H1 (cell line): Measurements from ENCODE around the gene TGFBR2. TPM values are rescaled to one million over a fixed set of nuclear protein-coding genes. Genes with fewer than 3 reads are reported as not detected.

Experiments used
- CTCF ChIA-PET: fragments of 300-600 bp; sonication (Branson Sonifier 250); formaldehyde crosslinking; loops from one replicate; lab custom pipeline; 2021; ENCODE audit not compliant: partially characterized antibody; lab: Charles Lee
- POLR2A ChIA-PET: fragments of 300-600 bp; sonication (Branson Sonifier 250); formaldehyde crosslinking; loops from one replicate; lab custom pipeline; 2021; ENCODE audit warnings: inconsistent platforms; ENCODE audit not compliant: partially characterized antibody; lab: Charles Lee
- DNase-seq, 2 experiments: peaks; one replicate each; pipeline versions ENCODE4 v3.0.0 to v3.0.0-alpha.2; 2010 to 2022; ENCODE audit warnings: low spot score in 2 of 2, low read depth in 1 of 2, mixed read lengths in 1 of 2
- FAIRE-seq: peaks from 2 replicates; lab custom pipeline; 2011; peaks lifted over from hg19 to GRCh38; lab: Jason Lieb, UNC
- H2AFZ ChIP-seq: 2 replicates; pipeline ENCODE4 v1.8.1; 2012; ENCODE audit warnings: low read length, inconsistent platforms
- H2AK5ac ChIP-seq: 2 replicates; pipeline ENCODE4 v1.6.1; 2013; ENCODE audit warnings: low read depth, low read length
- H2BK120ac ChIP-seq: replicated peaks from 2 replicates; pipeline ENCODE3; 2013; ENCODE audit warnings: low read depth, low read length, inconsistent platforms
- H2BK12ac ChIP-seq: 2 replicates; pipeline ENCODE4 v1.6.1; 2013; ENCODE audit warnings: low read depth, low read length
- H2BK15ac ChIP-seq: 2 replicates; pipeline ENCODE4 v1.6.1; 2013; ENCODE audit warnings: low read length
- H2BK20ac ChIP-seq: 2 replicates; pipeline ENCODE4 v1.6.1; 2013; ENCODE audit warnings: low read length
- H2BK5ac ChIP-seq: 2 replicates; pipeline ENCODE4 v1.6.1; 2013; ENCODE audit warnings: low read depth, low read length
- H3K14ac ChIP-seq: 2 replicates; pipeline ENCODE4 v1.6.1; 2013; ENCODE audit warnings: inconsistent platforms; ENCODE audit not compliant: insufficient read length
- H3K18ac ChIP-seq: 2 replicates; pipeline ENCODE4 v1.6.1; 2013; ENCODE audit warnings: low read length; ENCODE audit errors: extremely low read depth
- H3K23ac ChIP-seq: 2 replicates; pipeline ENCODE4 v1.6.1; 2013; ENCODE audit warnings: inconsistent platforms; ENCODE audit not compliant: insufficient read length
- H3K23me2 ChIP-seq: 2 replicates; pipeline ENCODE4 v1.6.1; 2013; ENCODE audit warnings: low read depth, low read length
- H3K27ac ChIP-seq: 2 replicates; pipeline ENCODE4 v1.6.1; 2011; ENCODE audit warnings: low read depth, low read length, inconsistent platforms
- H3K27me3 ChIP-seq, 4 experiments: replicated peaks in 1 of 4; 1 replicate in 1 of 4; 2 replicates in 3 of 4; pipeline versions ENCODE4 v1.6.1 to v1.8.1; 2011 to 2013; ENCODE audit warnings: low read length in 3 of 4, mild to moderate bottlenecking in 3 of 4, inconsistent platforms in 2 of 4, mixed read lengths in 2 of 4, moderate library complexity in 1 of 4; ENCODE audit not compliant: control insufficient read depth in 3 of 4, insufficient read depth in 3 of 4; ENCODE audit errors: extremely low read depth in 1 of 4
- H3K36me3 ChIP-seq, 4 experiments: 2 replicates each; pipeline versions ENCODE4 v1.6.1 to v1.8.1; 2011 to 2013; ENCODE audit warnings: mild to moderate bottlenecking in 4 of 4, low read length in 3 of 4, moderate library complexity in 2 of 4, control low read depth in 1 of 4, inconsistent platforms in 1 of 4; ENCODE audit not compliant: insufficient read depth in 4 of 4, control insufficient read depth in 2 of 4
- H3K4ac ChIP-seq: replicated peaks from 2 replicates; pipeline ENCODE3; 2013; ENCODE audit warnings: low read length, low read depth, mixed read lengths, inconsistent platforms; ENCODE audit not compliant: insufficient read length
- H3K4me1 ChIP-seq, 4 experiments: replicated peaks in 1 of 4; 1 replicate in 1 of 4; 2 replicates in 3 of 4; pipeline versions ENCODE4 v1.6.1 to v1.8.1; 2011 to 2013; ENCODE audit warnings: low read length in 3 of 4, inconsistent platforms in 2 of 4, mixed read lengths in 1 of 4; ENCODE audit not compliant: insufficient read depth in 4 of 4, control insufficient read depth in 3 of 4
- H3K4me2 ChIP-seq, 2 experiments: 2 replicates each; pipeline versions ENCODE4 v1.6.1 to v1.8.1; 2011 to 2013; ENCODE audit warnings: low read depth in 2 of 2, low read length in 2 of 2, control low read depth in 1 of 2, inconsistent platforms in 1 of 2, mild to moderate bottlenecking in 1 of 2; ENCODE audit not compliant: insufficient read depth in 1 of 2
- H3K4me3 ChIP-seq, 4 experiments: fragments of 200-600, 300-600 bp in 1 of 4; sonication (generic), shearing (Covaris generic), sonication (Bioruptor Twin) in 1 of 4; 2 replicates each; pipeline versions ENCODE4 v1.5.1 to v1.8.1; 2011 to 2016; ENCODE audit warnings: low read length in 4 of 4, low read depth in 3 of 4, control low read depth in 2 of 4, inconsistent platforms in 2 of 4, mild to moderate bottlenecking in 2 of 4, mixed read lengths in 1 of 4, moderate library complexity in 1 of 4; ENCODE audit not compliant: insufficient read depth in 2 of 4; ENCODE audit errors: extremely low read depth in 1 of 4
- H3K56ac ChIP-seq: replicated peaks from 2 replicates; pipeline ENCODE3; 2013; ENCODE audit warnings: low read depth, mild to moderate bottlenecking, mixed read lengths, low read length, inconsistent platforms; ENCODE audit not compliant: insufficient read length
- H3K79me1 ChIP-seq: 2 replicates; pipeline ENCODE4 v1.6.1; 2013; ENCODE audit warnings: low read depth, low read length, control low read depth
- H3K79me2 ChIP-seq, 2 experiments: 2 replicates each; pipeline versions ENCODE4 v1.6.1 to v1.8.1; 2012 to 2013; ENCODE audit warnings: low read length in 2 of 2, mild to moderate bottlenecking in 2 of 2, inconsistent platforms in 1 of 2; ENCODE audit not compliant: insufficient read depth in 2 of 2, control insufficient read depth in 1 of 2
- H3K9ac ChIP-seq, 4 experiments: replicated peaks in 1 of 4; 1 replicate in 1 of 4; 2 replicates in 3 of 4; pipeline versions ENCODE4 v1.6.1 to v1.8.1; 2011 to 2013; ENCODE audit warnings: low read depth in 3 of 4, low read length in 3 of 4, control low read depth in 2 of 4, mild to moderate bottlenecking in 2 of 4, moderate library complexity in 2 of 4, inconsistent platforms in 1 of 4; ENCODE audit errors: extremely low read depth in 1 of 4
- H3K9me3 ChIP-seq, 2 experiments: 2 replicates each; pipeline versions ENCODE4 v1.6.1 to v1.8.1; 2012 to 2013; ENCODE audit warnings: mild to moderate bottlenecking in 2 of 2, moderate library complexity in 2 of 2, control low read depth in 1 of 2, inconsistent platforms in 1 of 2, low read depth in 1 of 2, low read length in 1 of 2, mixed read lengths in 1 of 2; ENCODE audit not compliant: insufficient read depth in 2 of 2
- H4K20me1 ChIP-seq, 2 experiments: replicated peaks in 1 of 2; 2 replicates each; pipeline versions ENCODE3 to v1.8.1; 2011 to 2013; ENCODE audit warnings: inconsistent platforms in 2 of 2, low read length in 2 of 2, mild to moderate bottlenecking in 1 of 2; ENCODE audit not compliant: insufficient read depth in 2 of 2, control insufficient read depth in 1 of 2
- H4K5ac ChIP-seq: 2 replicates; pipeline ENCODE4 v1.6.1; 2013; ENCODE audit warnings: low read length, low read depth, mixed read lengths, inconsistent platforms; ENCODE audit not compliant: insufficient read length
- H4K8ac ChIP-seq: 2 replicates; pipeline ENCODE4 v1.8.0; 2013; ENCODE audit warnings: mild to moderate bottlenecking, moderate library complexity, low read length, inconsistent platforms; ENCODE audit not compliant: insufficient read depth; ENCODE audit errors: extremely low read depth
- H4K91ac ChIP-seq: replicated peaks from 2 replicates; pipeline ENCODE3; 2013; ENCODE audit warnings: low read length, mixed read lengths, inconsistent platforms; ENCODE audit not compliant: insufficient read length
- BCL11A ChIP-seq, 2 experiments: IDR thresholded peaks; one replicate each; pipeline ENCODE4 v1.6.1; 2011; ENCODE audit warnings: low read depth in 2 of 2, low read length in 2 of 2, mild to moderate bottlenecking in 2 of 2
- CBX8 ChIP-seq: fragments of 300-800, 300-1000 bp; sonication (generic); IDR thresholded peaks from 2 replicates; pipeline ENCODE4 v1.7.1; 2016; ENCODE audit warnings: low read depth, low read length, borderline replicate concordance
- CHD1 ChIP-seq: IDR thresholded peaks from 2 replicates; pipeline ENCODE4 v1.6.1; 2012; ENCODE audit warnings: low read depth, low read length, improper control_type of control experiment
- EZH2 ChIP-seq: fragments of 200-600 bp; sonication (generic); IDR thresholded peaks from 2 replicates; pipeline ENCODE4 v1.7.1; 2012; ENCODE audit warnings: low read depth, mild to moderate bottlenecking, moderate library complexity, low read length, inconsistent platforms; ENCODE audit not compliant: severe bottlenecking
- GABPA ChIP-seq: IDR thresholded peaks from 2 replicates; pipeline ENCODE4 v1.6.1; 2011; ENCODE audit warnings: mild to moderate bottlenecking, low read length, moderate library complexity, borderline replicate concordance; ENCODE audit not compliant: insufficient read depth
- HDAC2 ChIP-seq, 2 experiments: fragments of 300-600 bp in 1 of 2; sonication (generic) in 1 of 2; IDR thresholded peaks; 2 replicates each; pipeline ENCODE4 v1.6.1; 2011 to 2012; ENCODE audit warnings: low read depth in 2 of 2, low read length in 2 of 2, mild to moderate bottlenecking in 2 of 2, moderate library complexity in 2 of 2, borderline replicate concordance in 1 of 2, inconsistent platforms in 1 of 2
- KDM1A ChIP-seq: fragments of 200-600, 300-600 bp; sonication (generic); IDR thresholded peaks from 2 replicates; pipeline ENCODE4 v1.7.1; 2016; ENCODE audit warnings: mild to moderate bottlenecking, low read length, borderline replicate concordance
- PHF8 ChIP-seq: fragments of 200-600 bp; sonication (generic); conservative IDR thresholded peaks from 2 replicates; pipeline ENCODE4 v1.7.1; 2012; ENCODE audit warnings: low read depth, mild to moderate bottlenecking, inconsistent platforms, low read length, moderate library complexity
- POLR2A ChIP-seq, 2 experiments: IDR thresholded peaks; 1 replicate in 1 of 2; 2 replicates in 1 of 2; pipeline ENCODE4 v1.6.1; 2011; ENCODE audit warnings: low read depth in 2 of 2, low read length in 2 of 2, mild to moderate bottlenecking in 2 of 2; ENCODE audit errors: control extremely low read depth in 1 of 2
- POLR2AphosphoS5 ChIP-seq: IDR thresholded peaks from 2 replicates; pipeline ENCODE4 v1.6.1; 2011; ENCODE audit warnings: low read depth, low read length
- POU5F1 ChIP-seq: IDR thresholded peaks from 2 replicates; pipeline ENCODE4 v1.6.1; 2011; ENCODE audit warnings: low read depth, mild to moderate bottlenecking, low read length, moderate library complexity
- polyA plus RNA-seq, 7 experiments: library from polyadenylated mRNA; depleted of rRNA in 3 of 7; stranded (reverse) in 5 of 7; unstranded in 2 of 7; fragments of >200 nt in 5 of 7; fragments of 200-250 nt in 2 of 7; gene quantifications; 1 replicate in 5 of 7; 2 replicates in 1 of 7; 4 replicates in 1 of 7; pipeline versions ENCODE4 v1.2.1 to v1.2.3, GENCODE V29; 2011 to 2013; ENCODE audit warnings: missing spikeins in 2 of 7, mixed read lengths in 2 of 7
- total RNA-seq: library from RNA; stranded (reverse); fragmentation: NEBNext Ultra II Directional; extraction: Animal tissue kit (Norgen Biotek cat#: 25700); gene quantifications from 2 replicates; pipeline ENCODE4 v1.2.1, GENCODE V29; 2021
- TF ChIP-seq, protein P1 (sequence below): IDR thresholded peaks from 2 replicates; pipeline ENCODE4 v1.6.1; 2012; ENCODE audit warnings: low read length, inconsistent platforms
- TF ChIP-seq, protein P2 (sequence below): IDR thresholded peaks from 2 replicates; pipeline ENCODE4 v1.6.1; 2012; ENCODE audit warnings: inconsistent platforms

TGFBR2 gene
- total and polyA plus RNA-seq, 2 of the 8 experiments (the other 6 are each of a cell fraction or from before 2014, with no cell fraction given), result 4.2 to 7.4 TPM

DNA sequence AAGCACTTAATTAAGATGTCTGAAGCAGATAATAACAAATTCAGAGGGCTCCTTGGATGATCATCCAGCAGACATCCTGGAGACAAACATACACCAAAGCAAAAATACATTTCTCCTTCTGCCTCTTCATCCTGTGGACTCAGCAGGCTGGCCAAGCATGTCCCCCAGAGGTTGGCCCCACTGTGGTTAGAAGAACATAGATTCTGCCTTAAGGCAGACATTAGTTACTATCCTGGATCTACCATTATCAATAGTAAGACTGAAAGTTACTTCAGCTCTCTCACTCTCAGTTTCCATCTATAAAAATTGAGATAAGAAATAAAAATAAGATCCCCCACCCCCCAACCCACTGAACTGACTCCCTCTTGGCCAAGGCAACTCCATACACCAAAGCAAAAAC is 28.6 kb upstream of the TGFBR2 start:
- no peak overlapping the region for H4K91ac ChIP-seq
- H2BK20ac ChIP-seq, result no peak overlapping the region
- no peak overlapping the region for H3K27ac ChIP-seq
- H4K8ac ChIP-seq, result no peak overlapping the region
- no peak overlapping the region for H3K18ac ChIP-seq
- peaks cover 0 to 7% (median 3%) of the 10 kb centered on the region in 4 experiments; a peak in 5 of 7 replicates for H3K4me1 ChIP-seq
- no peaks in the 10 kb centered on the region for H3K36me3 ChIP-seq
- peak overlapping the region; percentile 88; the same call in 1 of the 2 replicates for H2BK15ac ChIP-seq
- H2AFZ ChIP-seq, result no peak overlapping the region
- H3K27me3 ChIP-seq, result no peaks in the 10 kb centered on the region
- H4K20me1 ChIP-seq, result no peaks in the 10 kb centered on the region
- no peak overlapping the region for H3K23ac ChIP-seq
- H2BK5ac ChIP-seq, result no peak overlapping the region
- no peak overlapping the region for H3K4me2 ChIP-seq
- no peaks in the 10 kb centered on the region for H3K79me2 ChIP-seq
- H2AK5ac ChIP-seq, result no peak overlapping the region
- no peak overlapping the region for H2BK12ac ChIP-seq
- no peak overlapping the region for H4K5ac ChIP-seq
- no peak overlapping the region for H3K4ac ChIP-seq
- H3K9ac ChIP-seq, result no peak overlapping the region
- FAIRE-seq, result no peak
- H3K56ac ChIP-seq, result no peak overlapping the region
- no peak for DNase-seq
- H3K79me1 ChIP-seq, result no peaks in the 10 kb centered on the region
- H3K9me3 ChIP-seq, result no peaks in the 10 kb centered on the region
- no peak overlapping the region for H2BK120ac ChIP-seq
- no peak overlapping the region for H3K4me3 ChIP-seq
- ChIA-PET POLR2A (no interaction called here), CTCF (interaction anchor here (2.3 kb wide), 1 partner anchor 11 kb away, joined by 8 read pairs; no protein-coding TSS in a partner anchor)
- H3K14ac ChIP-seq, result no peak overlapping the region
- no peaks in the 10 kb centered on the region for H3K23me2 ChIP-seq
- TF ChIP-seq POLR2A (IDR thresholded peaks at IDR 0.05; ENCODE audit: control extremely low read depth in 1 of 2, low read depth in 2 of 2, low read length in 2 of 2), result no peak
- TF ChIP-seq HDAC2 (IDR thresholded peaks at IDR 0.05; ENCODE audit: borderline replicate concordance in 1 of 2, low read depth in 2 of 2, low read length in 2 of 2), result no peak
- no peak for TF ChIP-seq EZH2
- no peak for TF ChIP-seq GABPA
- TF ChIP-seq POU5F1, result no peak
- no peak for TF ChIP-seq BCL11A (IDR thresholded peaks at IDR 0.05; ENCODE audit: low read depth in 2 of 2, low read length in 2 of 2)
- no peak for TF ChIP-seq KDM1A
- TF ChIP-seq, protein P1, sequence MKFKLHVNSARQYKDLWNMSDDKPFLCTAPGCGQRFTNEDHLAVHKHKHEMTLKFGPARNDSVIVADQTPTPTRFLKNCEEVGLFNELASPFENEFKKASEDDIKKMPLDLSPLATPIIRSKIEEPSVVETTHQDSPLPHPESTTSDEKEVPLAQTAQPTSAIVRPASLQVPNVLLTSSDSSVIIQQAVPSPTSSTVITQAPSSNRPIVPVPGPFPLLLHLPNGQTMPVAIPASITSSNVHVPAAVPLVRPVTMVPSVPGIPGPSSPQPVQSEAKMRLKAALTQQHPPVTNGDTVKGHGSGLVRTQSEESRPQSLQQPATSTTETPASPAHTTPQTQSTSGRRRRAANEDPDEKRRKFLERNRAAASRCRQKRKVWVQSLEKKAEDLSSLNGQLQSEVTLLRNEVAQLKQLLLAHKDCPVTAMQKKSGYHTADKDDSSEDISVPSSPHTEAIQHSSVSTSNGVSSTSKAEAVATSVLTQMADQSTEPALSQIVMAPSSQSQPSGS, result no peak
- TF ChIP-seq, protein P2, sequence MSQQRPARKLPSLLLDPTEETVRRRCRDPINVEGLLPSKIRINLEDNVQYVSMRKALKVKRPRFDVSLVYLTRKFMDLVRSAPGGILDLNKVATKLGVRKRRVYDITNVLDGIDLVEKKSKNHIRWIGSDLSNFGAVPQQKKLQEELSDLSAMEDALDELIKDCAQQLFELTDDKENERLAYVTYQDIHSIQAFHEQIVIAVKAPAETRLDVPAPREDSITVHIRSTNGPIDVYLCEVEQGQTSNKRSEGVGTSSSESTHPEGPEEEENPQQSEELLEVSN, result no peak
- no peak for TF ChIP-seq PHF8
- no peak for TF ChIP-seq CHD1
- TF ChIP-seq CBX8, result no peak
- no peak for TF ChIP-seq POLR2AphosphoS5
